NCI-H2227 (cell line): ENCODE measurements around the gene CYB561D1.

Experiments
- DNase-seq: peaks from one replicate; lab custom pipeline; 2025; ENCODE audit not compliant: unreplicated experiment; lab: John Stamatoyannopoulos, UW

Gene CYB561D1

GRCh38 chr1:109479901-109480300 is 14.0 kb upstream of the CYB561D1 start:
- DNase-seq: no peak

DNA sequence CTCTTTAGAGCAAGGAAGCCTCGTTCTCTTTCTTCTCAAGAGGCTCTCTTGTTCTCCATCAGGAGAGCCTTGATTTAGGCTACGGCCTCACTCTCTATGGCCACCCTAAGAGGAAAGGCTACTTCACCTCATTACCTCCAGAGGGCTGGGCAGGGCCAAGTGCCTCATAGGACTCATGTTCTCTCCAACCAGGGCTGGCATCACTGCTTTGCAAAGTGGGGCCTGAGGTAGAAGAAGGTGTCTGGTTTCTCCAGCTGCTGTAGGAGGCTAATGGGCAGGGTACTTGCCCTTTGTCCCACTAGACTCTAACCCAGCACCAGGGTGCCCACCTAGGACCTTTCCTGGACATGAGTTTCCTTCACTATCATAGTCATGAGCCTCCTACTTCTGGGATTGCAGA is 12.2 kb upstream of the CYB561D1 start:
- no peak for DNase-seq

DNA sequence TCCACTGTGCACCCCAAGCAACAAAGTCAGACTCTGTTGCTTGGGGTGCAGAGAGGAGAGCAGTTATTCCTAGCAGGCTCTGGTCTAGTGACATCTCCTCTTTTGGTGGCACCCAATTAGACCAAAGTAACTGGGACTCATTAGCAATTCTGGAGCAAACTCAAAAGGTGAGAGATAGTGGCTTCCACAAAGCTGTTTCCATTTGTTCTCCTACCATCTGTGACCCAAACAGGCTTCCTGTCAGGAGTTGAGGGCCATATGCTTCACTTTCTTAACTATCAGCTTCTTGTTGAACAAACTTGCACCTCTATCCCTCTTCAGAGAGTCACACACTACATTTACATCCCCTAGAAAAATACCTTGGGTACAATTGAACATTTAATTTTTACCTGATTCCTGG is 11.7 kb upstream of the CYB561D1 start:
- DNase-seq: no peak

DNA sequence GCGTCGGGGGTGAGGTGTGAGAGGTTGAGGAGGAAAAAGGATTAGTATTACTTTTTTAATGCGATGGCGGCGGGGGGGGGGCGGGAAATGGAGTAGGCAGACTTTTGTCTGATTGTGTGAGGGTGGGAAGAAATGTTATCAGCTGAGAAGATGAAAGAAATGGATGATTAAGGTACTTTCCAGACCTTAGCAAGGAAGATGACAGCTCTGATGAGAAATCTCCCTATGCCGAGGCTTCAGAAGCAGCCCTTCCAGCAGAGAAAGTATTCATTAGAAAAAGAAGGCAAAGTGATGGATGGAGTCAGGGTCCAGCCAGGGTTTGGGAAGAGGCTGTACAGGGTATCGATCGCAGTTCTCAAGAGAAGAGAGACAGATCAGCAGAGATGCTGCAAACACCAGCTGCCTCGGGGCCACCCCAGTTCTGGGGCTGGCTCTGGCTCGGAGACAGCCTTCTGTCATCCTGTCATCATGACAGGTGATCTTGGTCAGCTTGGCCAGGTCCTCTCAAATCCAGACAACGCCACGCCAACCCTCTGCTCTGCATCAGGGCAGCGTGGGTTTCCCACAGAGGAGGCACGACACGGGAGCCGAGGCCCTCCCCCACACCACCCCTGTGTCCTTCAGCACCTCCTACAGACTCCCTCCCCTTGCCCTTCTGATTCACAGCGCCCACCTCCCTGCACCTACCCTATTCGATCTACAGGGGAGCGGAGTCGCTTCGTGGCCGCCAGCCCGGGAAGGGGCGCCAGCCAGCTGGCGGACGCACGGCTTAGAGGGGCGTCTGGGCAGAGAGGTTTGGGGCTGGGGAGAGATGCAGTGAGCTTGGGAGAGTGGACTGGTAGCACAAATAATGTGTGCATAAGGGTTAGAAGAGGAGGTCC is 10.9 kb upstream of the CYB561D1 start:
- DNase-seq: peak; percentile 78

DNA sequence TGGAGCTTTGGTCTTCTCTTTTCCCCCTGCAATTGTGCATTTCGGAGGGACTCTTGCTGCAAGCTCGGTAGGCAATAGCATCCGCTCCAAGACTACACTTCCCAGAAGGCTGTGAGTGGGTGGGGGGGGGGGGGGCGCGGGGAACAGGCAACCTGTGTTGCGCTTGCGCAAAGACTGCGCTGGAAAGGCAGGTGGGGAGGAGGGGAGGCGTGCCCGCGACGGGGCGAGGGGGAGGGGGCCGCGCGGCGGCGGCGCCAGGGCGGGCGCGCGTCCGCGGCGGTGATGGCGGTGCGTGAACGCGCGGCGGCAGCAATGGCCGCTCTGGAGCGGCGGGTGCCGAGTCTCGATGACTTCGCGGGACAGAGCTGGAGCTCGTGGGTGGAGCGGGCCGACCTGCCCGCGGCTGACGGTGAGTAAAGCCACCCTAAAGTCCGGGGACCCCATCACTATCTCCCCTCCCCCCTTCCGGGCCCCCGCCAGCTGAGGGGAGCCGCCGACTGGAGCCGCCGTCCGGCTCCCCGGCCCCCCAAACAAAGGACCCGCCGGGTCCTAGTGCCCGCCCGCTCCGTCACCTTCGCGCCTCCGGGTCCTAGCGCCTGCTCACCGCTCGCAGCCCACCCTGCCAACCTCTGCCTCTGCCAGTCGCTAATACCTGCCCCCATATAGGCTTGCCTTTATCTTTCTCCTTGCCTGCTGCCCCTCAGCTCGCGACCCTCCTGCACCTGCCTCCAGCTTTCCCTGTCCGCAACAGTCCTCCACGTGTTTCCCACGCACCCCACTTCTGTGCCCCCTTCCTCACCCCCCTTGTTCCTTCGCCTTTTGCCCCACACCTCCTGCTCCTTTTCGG is 10.0 kb upstream of the CYB561D1 start, which contains the start of gene ATXN7L2:
TSS of gene ATXN7L2 (plus strand) at position 234 of the 847 bp plus-strand sequence. CDS start at position 283, 49 bp downstream.
- peak; percentile 94 for DNase-seq

- no peak for DNase-seq
These were observed 9.3 kb upstream of the CYB561D1 start for GRCh38 chr1:109484519-109484975.

- DNase-seq: no peak
These were observed 8.9 kb upstream of the CYB561D1 start for GRCh38 chr1:109485001-109485400.

- DNase-seq: no peak
These were observed 6.6 kb upstream of the CYB561D1 start for GRCh38 chr1:109487261-109487660.

DNA sequence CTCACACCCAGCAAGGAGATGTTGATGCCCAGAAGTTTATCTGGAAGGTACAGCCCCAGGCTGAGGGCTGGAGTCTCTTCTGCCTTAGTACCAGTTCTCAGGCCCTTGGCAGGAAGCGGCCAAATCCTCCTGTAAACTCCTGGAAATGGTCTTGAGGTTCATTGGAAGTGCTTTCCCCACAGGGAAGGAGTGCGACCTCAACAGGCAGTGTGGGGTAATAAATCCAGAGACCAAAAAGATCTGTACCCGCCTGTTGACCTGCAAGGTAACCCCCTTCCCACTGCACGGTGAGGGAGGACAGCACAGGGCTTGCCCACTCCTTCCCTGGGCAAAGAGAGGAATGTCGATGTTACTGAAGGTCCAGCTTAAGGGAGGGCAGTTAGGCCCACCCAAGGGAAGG is 5.7 kb upstream of the CYB561D1 start:
- no peak for DNase-seq

- no peak for DNase-seq
These were observed 5.2 kb upstream of the CYB561D1 start for GRCh38 chr1:109488696-109489095.

- peak; percentile 83 for DNase-seq
These were observed 3.6 kb upstream of the CYB561D1 start for GRCh38 chr1:109490029-109490933.

DNA sequence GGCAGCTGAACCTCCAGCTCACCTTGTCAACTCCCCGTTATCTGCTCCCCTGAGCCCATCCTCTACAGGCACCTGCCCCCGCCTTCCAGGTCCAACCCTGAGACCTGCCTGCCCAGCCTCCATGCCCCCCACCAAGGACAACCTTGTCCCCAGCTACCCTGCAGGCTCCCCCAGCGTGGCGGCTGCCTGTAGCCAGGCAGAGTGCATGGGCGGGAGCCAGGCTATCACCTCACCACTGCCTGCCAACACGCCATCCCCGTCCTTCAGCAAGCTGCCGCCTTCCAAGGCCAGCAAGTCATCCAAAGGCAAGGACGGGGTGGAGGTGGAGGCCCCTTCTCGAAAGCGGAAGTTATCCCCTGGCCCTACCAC is 3.0 kb upstream of the CYB561D1 start:
- DNase-seq: no peak

- no peak for DNase-seq
These were observed 2.5 kb upstream of the CYB561D1 start for GRCh38 chr1:109491372-109491771.

DNA sequence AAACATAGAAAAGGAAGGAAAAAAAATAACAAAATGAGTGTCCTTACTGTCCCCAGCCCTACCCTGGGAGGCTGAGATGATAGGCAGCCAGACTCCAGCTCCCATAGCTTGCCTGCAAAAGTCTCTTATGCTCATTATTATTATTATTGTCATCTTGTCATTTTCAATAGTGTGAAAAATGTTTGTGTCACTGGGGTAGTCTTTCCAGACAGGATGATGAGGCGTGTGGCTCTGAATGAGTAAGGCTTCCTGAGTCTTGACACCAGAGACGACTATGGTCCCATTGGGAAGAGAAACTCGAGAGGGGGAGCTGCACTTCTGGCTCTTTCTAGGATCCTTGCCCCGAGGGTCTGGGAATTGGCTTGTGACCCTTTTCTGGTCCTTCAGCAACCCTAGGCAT is 1.1 kb upstream of the CYB561D1 start:
- DNase-seq: no peak

- DNase-seq: peak; percentile 38
These were observed 667 bp upstream of the CYB561D1 start for GRCh38 chr1:109493227-109493626.

DNA sequence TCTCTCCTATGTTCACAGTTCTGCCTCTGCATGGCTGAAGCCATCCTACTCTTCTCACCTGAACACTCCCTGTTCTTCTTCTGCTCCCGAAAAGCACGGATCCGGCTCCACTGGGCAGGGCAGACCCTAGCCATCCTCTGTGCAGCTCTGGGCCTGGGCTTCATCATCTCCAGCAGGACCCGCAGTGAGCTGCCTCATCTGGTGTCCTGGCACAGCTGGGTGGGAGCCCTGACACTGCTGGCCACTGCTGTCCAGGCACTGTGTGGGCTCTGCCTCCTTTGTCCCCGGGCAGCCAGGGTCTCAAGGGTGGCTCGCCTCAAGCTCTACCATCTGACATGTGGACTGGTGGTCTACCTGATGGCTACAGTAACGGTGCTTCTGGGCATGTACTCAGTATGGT is 1.8 kb downstream of the CYB561D1 start:
- no peak for DNase-seq

- DNase-seq: no peak
These were observed 3.7 kb downstream of the CYB561D1 start for GRCh38 chr1:109497449-109498160.

GRCh38 chr1:109498161-109498801 is 4.4 kb downstream of the CYB561D1 start:
- peak; percentile 76 for DNase-seq

DNA sequence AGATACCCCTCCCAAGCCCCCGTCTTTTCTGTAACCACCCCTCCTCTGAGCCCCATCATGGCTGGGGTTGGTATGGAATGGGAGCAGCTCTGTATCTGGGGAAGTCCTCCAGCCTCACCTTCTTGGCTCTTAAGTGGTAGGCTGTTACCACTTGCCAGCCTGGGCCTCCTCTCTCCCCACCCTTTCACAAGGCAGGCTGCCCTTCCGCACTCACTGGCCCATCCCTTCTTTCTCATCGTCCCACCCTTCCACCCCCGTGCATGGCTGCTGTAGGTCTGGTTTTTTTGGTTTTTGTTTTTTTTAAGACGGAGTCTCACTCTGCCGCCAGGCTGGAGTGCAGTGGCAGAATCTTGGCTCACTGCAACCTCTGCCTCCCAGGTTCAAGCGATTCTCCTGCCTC is 5.2 kb downstream of the CYB561D1 start:
- DNase-seq: no peak
